HG03354 (cell line): ENCODE results near the gene LAMA1.
"Not testable (repeated sequence)": the region's sequence is repeated elsewhere in the genome, so short reads cannot be mapped to it uniquely, and the experiment has no call there.

ENCODE experiments used
- ATAC-seq: cut with Tn5 transposase; IDR thresholded peaks from one replicate; pipeline ENCODE4 v1.9.1; 2021; ENCODE audit warnings: mild to moderate bottlenecking; ENCODE audit not compliant: unreplicated experiment, poor library complexity, severe bottlenecking

Gene LAMA1

GRCh38 chr18:7117390-7118355, at the start of gene LAMA1:
Gene LAMA1, minus strand, starts transcription at chr18:7117797. Its CDS starts 77 bp downstream, at chr18:7117720.
- ATAC-seq, result no peak

- no peak for ATAC-seq
These were observed 48.3 kb upstream of the LAMA1 start for GRCh38 chr18:7165846-7166393.

GRCh38 chr18:7164323-7165004, 46.9 kb upstream of the LAMA1 start:
- no peak for ATAC-seq

- ATAC-seq, result no peak
These were observed 40.6 kb upstream of the LAMA1 start for GRCh38 chr18:7158216-7158615.

GRCh38 chr18:7157760-7158159, 40.2 kb upstream of the LAMA1 start:
- no peak for ATAC-seq

- ATAC-seq, result no peak
These were observed 38.3 kb upstream of the LAMA1 start for GRCh38 chr18:7155887-7156286.

GRCh38 chr18:7155092-7155491, 37.5 kb upstream of the LAMA1 start:
- no peak for ATAC-seq

- no peak for ATAC-seq
These were observed 34.8 kb upstream of the LAMA1 start for GRCh38 chr18:7152440-7152839.

- ATAC-seq, result no peak
These were observed 29.8 kb upstream of the LAMA1 start for GRCh38 chr18:7147399-7147798.

- ATAC-seq, result no peak
These were observed 28.5 kb upstream of the LAMA1 start for GRCh38 chr18:7146067-7146466.

GRCh38 chr18:7144921-7145320, 27.3 kb upstream of the LAMA1 start:
- ATAC-seq, result not testable (repeated sequence)

GRCh38 chr18:7141287-7141686, 23.7 kb upstream of the LAMA1 start:
- ATAC-seq, result no peak

- no peak for ATAC-seq
These were observed 21.8 kb upstream of the LAMA1 start for GRCh38 chr18:7139409-7139808.

- no peak for ATAC-seq
These were observed 15.6 kb upstream of the LAMA1 start for GRCh38 chr18:7133181-7133580.

- no peak for ATAC-seq
These were observed 15.0 kb upstream of the LAMA1 start for GRCh38 chr18:7132356-7133150.

- no peak for ATAC-seq
These were observed 4.8 kb upstream of the LAMA1 start for GRCh38 chr18:7122376-7122775.

GRCh38 chr18:7116792-7117389, 706 bp downstream of the LAMA1 start:
- ATAC-seq, result no peak

GRCh38 chr18:7116001-7116730, 1.4 kb downstream of the LAMA1 start:
- ATAC-seq, result no peak

- no peak for ATAC-seq
These were observed 4.7 kb downstream of the LAMA1 start for GRCh38 chr18:7112936-7113335.
